Suppressor macrophage treated with lipopolysaccharide for 1 hour (primary cell): Measurements from ENCODE around the gene COL5A1.
A peak's percentile ranks its signal among the peaks of the same experiment; 100 is the strongest.
"Not testable (repeated sequence)": the region's sequence is repeated elsewhere in the genome, so short reads cannot be mapped to it uniquely, and the experiment has no call there.

ENCODE experiments used
- DNase-seq, 3 donors: peaks; one replicate each; pipeline ENCODE4 v3.0.0-alpha.2; 2020 to 2022

The COL5A1 gene

DNA sequence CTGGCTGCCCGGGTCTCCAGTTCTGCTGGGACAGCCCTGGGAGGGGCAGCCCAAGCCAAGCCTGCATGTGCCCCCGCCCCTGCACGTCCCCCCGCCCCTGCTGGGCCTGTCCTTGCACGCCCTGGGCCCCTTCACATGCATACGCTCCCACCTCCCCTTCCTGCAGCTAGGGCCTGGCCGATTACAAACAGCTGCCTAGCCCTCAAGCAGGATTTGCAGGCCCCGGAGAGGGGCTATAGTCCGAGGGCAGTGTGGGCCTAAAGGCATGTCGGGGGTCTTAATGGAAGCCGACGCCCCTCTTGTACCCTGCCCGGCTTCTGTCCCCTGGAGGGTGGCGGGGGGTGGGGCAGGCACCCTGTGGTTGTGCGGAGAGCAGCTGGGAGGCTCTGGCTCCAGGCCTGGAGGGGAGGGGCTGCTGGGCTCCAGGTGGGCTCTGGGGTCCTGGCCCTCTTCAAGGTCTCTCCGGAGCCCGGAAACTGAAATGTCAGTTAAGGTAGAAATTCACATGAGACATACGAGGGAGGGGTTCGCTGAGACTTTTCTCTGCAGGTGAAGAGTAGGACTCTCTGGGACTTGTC lies 16.9 kb downstream of the COL5A1 start:
- DNase-seq = no peak

GRCh38 chr9:134659688-134660131 lies 18.1 kb downstream of the COL5A1 start:
- DNase-seq = no peak

DNA sequence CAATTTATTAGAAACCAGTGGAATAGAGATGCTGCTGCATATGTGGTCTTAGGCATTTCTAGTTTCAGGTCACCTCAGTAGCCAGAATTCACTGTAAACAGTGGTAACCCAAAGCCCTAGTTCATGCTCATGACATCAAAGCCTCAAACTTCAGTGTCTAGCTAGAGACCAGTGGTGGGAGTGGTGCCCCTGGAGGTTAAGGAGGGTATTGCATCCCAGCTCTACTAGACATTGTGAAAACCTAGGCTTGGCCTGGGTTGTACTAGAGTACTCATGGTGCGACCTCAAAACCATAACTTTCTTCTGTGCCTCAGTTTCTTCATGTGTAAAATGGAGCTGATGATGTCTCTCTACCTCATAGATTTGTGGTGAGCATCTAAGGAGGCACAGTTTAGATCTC lies 18.8 kb downstream of the COL5A1 start:
- peak; percentile 16 to 35 (median 25) for DNase-seq

GRCh38 chr9:134661299-134661698 lies 19.7 kb downstream of the COL5A1 start:
- no peak for DNase-seq

DNA sequence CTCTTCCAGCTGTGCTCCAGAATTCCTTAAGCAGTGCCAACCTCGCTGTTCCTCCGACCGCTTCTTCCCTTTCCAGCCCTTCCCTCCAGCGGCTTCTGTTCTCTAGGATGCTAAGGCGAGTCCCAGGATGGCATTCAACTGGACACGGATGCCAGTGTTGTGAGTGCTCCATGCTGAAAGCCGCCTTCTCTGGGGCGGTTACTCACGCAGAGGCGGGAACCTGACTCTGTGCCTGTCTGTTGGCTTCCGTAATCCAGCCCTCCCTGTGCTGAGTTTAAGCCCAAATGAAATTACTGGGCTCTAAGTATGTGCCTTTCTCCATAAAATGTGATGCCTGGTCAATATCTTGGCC lies 20.2 kb downstream of the COL5A1 start:
- no peak for DNase-seq

DNA sequence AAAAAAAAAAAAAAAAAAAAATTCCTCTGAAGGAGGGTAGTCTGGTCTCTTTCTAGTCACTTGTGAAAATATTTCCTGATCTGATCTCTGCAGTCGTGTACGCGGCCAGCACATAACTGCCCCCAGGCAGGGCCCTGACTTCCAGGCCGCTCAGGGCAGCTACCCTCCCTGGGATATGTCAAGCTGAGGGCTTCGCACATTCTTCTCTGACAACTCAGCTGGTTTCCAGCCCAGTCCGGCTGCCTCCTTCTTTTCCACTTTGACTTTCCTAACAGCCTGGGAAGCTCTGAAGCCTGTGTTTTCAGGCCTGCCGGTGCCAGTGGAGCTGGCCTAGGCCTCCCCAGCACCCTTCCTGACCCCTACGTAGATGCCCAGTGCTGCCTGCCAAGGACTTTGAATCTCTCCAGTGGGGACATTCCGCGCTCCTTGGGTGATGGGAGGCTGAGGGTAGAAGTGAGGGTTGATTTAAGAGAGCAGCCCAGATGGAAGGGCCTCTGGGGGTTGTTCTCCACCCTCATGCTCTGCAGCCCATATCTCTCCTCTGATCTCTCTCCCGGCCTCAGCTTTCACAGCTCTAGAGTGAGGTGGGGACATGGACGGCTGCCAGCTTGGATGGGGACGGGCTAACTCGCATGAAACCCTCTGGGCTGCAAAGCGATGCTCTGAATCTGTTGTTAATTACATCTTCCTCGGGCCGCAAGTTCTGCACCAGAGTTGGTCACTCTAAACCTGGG lies 20.7 kb downstream of the COL5A1 start:
- no peak for DNase-seq

- no peak for DNase-seq
Measured at GRCh38 chr9:134663084-134663483, 21.5 kb downstream of the COL5A1 start.

GRCh38 chr9:134663753-134664415 lies 22.3 kb downstream of the COL5A1 start:
- DNase-seq = no peak

DNA sequence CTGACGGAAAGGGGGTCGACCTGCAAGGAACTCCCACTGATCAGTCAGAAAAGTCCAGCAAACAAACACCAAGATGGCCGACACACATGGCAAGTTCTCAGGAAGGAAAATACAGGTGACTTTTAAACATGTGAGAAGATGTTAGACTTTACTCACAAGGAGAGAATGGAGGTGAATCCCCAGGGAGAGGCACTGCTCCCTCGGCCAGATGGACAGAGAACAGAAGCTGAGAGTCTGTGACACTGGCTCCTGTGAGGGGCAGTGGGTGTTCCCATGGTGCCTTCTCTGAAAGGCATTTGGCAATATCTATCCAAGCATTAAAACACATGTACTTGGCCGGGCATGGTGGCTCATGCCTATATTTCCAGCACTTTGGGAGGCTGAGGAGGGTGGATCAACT lies 22.8 kb downstream of the COL5A1 start:
- no peak for DNase-seq

- no peak for DNase-seq
Measured at GRCh38 chr9:134666208-134666607, 24.6 kb downstream of the COL5A1 start.

GRCh38 chr9:134666831-134667230 lies 25.2 kb downstream of the COL5A1 start:
- DNase-seq = peak; percentile 42 to 75 (median 69)

DNA sequence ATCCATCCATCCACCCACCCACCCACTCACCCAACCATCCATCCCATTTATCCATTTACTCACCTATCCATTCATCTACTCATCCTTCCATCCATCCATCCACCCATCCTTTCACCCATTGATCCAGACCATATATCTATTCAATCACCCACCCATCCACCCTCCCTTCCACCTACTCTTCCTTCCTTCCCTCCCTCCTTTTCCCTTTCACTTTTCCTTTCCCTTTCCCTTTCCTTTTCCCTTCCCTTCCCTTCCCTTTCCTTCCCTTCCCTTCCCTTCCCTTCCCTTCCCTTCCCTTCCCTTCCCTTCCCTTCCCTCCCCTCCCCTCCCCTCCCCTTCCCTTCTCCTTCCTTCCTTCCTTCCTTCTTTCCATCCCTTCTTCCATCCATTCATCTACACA lies 27.4 kb downstream of the COL5A1 start:
- not testable (repeated sequence) for DNase-seq

DNA sequence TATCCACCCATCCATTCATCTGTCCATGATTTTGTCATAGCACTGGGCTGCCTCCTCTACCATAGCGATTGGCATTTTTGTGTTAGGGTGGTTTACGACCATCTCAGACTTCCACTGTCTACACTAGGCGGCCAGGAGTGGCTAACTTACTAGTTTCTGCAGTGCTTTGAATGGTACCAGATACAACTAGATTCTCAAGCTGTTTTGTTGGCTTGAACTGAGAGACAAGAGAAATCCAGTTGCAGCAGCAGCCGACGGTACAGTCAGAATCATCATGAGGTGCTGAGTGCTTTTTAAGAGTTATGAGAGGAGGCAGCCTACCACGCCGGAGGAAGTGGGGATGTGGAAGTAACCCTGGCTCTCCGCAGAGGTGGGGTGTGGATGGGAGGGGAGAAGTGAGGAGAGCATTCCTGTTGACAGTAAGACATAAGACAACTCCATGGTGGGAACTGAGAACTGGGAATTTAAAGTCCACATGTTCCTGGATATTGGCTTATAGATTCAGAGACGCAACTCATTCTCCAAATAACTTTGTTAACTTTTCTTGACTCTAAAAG lies 27.9 kb downstream of the COL5A1 start:
- no peak for DNase-seq

DNA sequence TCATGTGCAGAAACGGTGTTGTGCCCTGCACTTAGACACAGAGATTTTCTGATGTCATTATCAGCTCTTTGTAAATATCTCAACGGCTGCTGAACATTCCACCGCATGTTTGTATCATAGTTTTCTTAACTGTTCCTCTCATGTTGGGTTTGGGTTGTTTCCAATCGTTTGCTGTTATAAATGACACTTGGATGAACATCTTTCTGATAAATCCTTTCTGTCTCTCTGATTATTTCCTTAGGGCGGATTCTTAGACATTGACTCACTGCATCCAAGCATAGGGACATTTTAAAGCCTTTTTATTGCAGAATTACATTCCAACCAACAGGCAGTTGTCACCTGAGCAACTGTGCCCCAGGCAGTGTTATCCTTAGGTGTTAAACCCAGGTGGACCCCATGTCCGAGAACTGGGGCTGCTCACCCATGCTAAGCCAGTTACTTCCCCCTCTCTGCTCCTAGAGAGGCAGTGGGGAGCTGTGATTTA lies 28.5 kb downstream of the COL5A1 start:
- no peak for DNase-seq

DNA sequence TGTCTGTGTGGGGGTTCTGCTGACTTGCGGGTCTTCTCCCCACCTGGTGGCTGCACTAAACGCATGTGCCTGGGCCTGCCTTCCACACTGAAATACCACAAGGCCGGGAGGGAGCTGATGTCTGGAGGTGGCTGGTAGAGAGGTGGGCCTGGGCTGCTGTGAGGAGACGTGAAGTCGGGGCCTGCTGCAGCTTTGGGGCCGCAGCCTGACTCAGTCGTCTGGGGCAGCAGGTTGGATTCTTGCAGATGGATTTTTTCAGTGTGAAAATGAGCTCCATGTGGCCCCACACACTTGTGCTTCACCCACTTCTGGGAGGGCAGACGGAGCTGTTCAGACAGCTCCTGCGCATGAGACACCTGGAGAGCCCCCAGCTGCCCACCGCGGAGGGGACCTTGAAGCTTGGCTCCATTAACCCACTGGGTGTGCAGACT lies 29.3 kb downstream of the COL5A1 start:
- DNase-seq = no peak

DNA sequence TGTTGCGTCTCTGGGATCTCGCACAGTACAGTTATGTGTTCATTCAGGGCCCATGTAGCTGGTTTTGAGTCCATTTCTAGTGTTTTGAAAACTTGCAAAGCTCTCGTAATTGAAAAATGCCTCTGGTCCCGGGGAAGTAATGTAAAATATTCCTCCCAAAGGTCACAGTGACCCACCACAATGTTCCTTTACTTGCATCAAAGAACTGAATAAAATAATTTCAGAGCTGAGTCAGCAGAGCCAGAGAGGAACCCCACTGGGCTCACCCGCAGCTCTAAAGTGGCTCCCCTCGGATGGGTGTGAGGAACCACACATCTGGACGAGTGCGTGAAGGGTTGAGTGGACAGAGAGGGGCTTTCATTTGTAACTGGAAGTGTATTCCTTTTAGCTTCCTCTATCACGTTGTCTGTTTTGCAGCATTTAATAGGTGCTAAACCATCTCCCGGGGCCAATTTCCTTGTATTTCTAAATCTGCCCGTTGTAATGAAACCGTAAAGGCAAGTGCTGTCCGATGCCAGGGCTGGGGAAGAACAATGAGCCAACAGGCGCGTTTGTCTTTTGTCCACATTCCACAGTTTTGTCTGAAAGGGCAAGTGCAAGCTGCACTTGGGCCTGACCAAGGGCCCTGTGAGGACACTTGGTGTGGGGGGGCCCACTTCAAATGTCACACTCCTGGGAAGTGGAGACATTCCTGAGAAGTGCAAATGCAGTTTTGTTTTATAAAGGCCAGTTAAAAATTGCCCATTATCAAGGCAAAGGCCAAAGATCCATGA lies 29.9 kb downstream of the COL5A1 start:
- no peak for DNase-seq

GRCh38 chr9:134676361-134676760 lies 34.8 kb downstream of the COL5A1 start:
- no peak for DNase-seq

GRCh38 chr9:134676886-134677285 lies 35.3 kb downstream of the COL5A1 start:
- no peak for DNase-seq

DNA sequence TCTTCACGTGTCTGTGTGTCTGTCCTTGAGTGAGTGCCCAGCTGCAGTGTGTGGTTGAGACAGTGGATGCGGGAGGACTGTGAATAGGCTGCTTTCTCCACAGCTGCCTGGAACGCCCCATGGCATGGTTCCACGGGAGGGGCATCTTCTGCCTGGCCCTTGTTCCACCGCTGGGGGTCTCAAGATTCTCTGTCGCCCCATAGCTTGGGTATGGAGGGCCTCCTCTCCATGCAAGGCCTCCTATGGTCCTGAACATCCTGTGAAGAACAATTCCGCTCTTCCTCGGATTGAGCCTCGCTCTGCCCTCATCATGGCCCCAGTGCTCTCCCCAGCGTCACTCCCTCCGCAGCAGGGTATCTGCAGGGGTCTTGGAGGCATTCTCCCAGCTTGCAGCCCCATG lies 36.1 kb downstream of the COL5A1 start:
- no peak for DNase-seq

DNA sequence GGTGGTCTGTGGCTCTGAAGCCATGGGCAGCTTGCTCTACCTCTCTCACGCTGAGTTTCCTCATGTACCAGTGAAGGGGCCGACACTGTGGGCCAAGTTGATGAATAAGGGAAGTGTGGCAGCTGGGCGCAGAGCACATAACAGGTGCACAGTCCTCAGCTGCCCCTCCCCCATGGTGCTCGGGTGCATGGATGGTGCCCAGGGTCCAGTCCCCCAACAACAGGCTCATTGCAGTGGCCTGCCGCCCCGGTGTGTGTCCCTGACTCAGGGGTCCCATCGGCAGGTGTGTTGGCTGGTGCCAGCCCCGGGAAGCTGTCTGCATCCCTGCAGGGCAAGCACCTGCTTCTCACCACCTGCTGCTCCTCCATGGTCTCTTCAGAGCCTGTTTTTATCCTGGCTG lies 36.6 kb downstream of the COL5A1 start:
- no peak for DNase-seq

DNA sequence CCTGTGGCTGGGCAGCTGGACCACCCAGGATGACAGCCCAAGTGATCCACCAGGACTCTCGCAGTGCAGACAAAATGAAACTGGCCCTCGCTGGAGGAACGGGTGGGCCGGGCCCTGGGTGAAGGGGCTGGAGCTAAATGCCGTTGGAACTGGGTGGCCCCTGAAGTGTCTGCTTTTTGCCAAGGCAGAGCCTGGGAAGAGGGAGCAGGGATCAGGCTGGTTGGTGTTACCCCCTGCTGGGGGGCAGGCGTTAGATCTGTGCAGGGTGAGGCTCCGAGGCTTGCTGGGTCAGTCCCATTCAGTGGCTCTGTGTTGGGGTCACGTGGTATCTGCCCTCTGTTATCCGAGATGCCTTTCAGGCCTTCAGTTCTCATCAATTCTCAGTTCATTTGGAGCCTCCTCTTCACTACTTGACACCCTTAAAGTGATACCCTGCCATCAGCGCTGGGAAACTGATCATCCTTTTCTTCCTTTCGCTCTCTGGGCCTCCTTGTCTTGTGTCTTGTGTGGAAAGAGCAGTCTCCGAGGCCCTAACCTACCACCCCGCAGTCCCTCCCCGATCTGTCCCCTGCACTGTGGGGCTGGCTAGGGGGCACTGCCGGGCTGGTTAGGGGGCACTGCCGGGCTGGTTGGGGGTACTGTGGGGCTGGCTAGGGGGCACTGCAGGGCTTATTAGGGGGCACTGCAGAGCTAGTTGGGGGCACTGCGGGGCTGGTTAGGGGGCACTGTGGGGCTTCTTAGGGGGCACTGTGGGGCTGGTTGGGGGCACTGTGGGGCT lies 37.3 kb downstream of the COL5A1 start:
- DNase-seq = no peak
